Measurements from ENCODE around the gene ZNF331. TPM values are rescaled to one million over a fixed set of nuclear protein-coding genes. Genes with fewer than 3 reads are reported as not detected.

The ZNF331 gene
- total RNA-seq, 1 experiment from 2014 or later = 25.0 TPM

- Histone ChIP-seq H3K9me3 (ENCODE audit: control insufficient read depth, insufficient read depth, low read depth, low read length) (no peaks in the 10 kb centered on the region), H3K36me3 (ENCODE audit: control insufficient read depth, insufficient read depth, low read length) (no peaks in the 10 kb centered on the region), H3K27ac (ENCODE audit: low read length) (no peak overlapping the region), H3K4me3 (ENCODE audit: low read depth in 2 of 2, low read length in 2 of 2) (no peak overlapping the region), H3K4me1 (ENCODE audit: control insufficient read depth, insufficient read depth, low read length) (peaks cover 10% of the 10 kb centered on the region; the same call in 1 of the 2 replicates), H3K27me3 (ENCODE audit: control insufficient read depth, insufficient read depth, low read length) (no peaks in the 10 kb centered on the region; the same call in 1 of the 2 replicates)
- intact Hi-C loops (cut with micrococcal nuclease; ENCODE audit: unreplicated experiment) = no loop called here
- in situ Hi-C loops (cut with HindIII; ENCODE audit: low pct_unique_long_range_greater_than_20kb, low sequenced_read_pairs) = no loop called here
- CTCF ChIA-PET = interaction anchor here (0.7 kb wide), 1 partner anchor 9 kb away, joined by 4 read pairs; no protein-coding TSS in a partner anchor
- ATAC-seq = no peak
- POLR2A ChIA-PET = interaction anchor here (0.6 kb wide), 1 partner anchor 313 kb away, joined by 3 read pairs; no protein-coding TSS in a partner anchor
- no TSS peak for BruUV-seq (replicated peaks)
- DNase-seq (ENCODE audit: low read depth, low spot score) = no peak
- TF ChIP-seq, protein P1, sequence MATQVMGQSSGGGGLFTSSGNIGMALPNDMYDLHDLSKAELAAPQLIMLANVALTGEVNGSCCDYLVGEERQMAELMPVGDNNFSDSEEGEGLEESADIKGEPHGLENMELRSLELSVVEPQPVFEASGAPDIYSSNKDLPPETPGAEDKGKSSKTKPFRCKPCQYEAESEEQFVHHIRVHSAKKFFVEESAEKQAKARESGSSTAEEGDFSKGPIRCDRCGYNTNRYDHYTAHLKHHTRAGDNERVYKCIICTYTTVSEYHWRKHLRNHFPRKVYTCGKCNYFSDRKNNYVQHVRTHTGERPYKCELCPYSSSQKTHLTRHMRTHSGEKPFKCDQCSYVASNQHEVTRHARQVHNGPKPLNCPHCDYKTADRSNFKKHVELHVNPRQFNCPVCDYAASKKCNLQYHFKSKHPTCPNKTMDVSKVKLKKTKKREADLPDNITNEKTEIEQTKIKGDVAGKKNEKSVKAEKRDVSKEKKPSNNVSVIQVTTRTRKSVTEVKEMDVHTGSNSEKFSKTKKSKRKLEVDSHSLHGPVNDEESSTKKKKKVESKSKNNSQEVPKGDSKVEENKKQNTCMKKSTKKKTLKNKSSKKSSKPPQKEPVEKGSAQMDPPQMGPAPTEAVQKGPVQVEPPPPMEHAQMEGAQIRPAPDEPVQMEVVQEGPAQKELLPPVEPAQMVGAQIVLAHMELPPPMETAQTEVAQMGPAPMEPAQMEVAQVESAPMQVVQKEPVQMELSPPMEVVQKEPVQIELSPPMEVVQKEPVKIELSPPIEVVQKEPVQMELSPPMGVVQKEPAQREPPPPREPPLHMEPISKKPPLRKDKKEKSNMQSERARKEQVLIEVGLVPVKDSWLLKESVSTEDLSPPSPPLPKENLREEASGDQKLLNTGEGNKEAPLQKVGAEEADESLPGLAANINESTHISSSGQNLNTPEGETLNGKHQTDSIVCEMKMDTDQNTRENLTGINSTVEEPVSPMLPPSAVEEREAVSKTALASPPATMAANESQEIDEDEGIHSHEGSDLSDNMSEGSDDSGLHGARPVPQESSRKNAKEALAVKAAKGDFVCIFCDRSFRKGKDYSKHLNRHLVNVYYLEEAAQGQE (IDR thresholded peaks at IDR 0.05; ENCODE audit: insufficient read depth in 1 of 2, low read depth in 2 of 2, low read length in 1 of 2) = no peak
- TF ChIP-seq CTCF (IDR thresholded peaks at IDR 0.05) (no peak), SIN3A (IDR thresholded peaks at IDR 0.05; ENCODE audit: borderline replicate concordance, insufficient read depth, low read depth, low read length) (no peak), TCF7L2 (IDR thresholded peaks at IDR 0.05; ENCODE audit: low read depth, low read length) (no peak), POLR2AphosphoS5 (IDR thresholded peaks at IDR 0.05; ENCODE audit: low read depth, low read length) (no peak)
Measured at GRCh38 chr19:53507523-53508442, 30.2 kb upstream of the ZNF331 start.

DNA sequence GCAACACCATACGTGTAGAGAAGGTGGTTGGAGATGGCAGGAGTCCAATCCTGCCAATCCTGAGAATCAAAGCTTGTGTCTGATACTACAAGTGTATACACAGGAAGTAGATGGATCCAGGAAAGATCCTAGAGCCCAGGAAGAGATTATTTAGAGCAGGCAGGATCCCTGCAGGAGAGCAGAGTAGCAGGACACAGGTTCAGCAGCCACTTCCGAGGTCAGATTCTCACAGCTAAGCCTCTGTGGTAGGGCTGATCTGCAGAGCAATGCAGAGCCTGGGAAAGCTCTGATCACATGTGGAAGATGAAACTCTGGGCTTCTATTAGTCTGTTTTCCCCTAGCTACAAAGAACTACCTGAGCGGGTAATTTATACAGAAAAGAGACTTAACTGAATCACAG is 28.5 kb upstream of the ZNF331 start:
- DNase-seq (ENCODE audit: low read depth, low spot score) (no peak), ATAC-seq (no peak)
- CTCF ChIA-PET = interaction anchor here (1.0 kb wide), 1 partner anchor 84 kb away, joined by 4 read pairs; no protein-coding TSS in a partner anchor
- no peak for TF ChIP-seq CTCF (IDR thresholded peaks at IDR 0.05)
- TF ChIP-seq POLR2AphosphoS5 (IDR thresholded peaks at IDR 0.05; ENCODE audit: low read depth, low read length) = no peak
- TF ChIP-seq, protein P1 (IDR thresholded peaks at IDR 0.05; ENCODE audit: insufficient read depth in 1 of 2, low read depth in 2 of 2, low read length in 1 of 2) = no peak
- no peak for TF ChIP-seq SIN3A (IDR thresholded peaks at IDR 0.05; ENCODE audit: borderline replicate concordance, insufficient read depth, low read depth, low read length)
- no peak for TF ChIP-seq TCF7L2 (IDR thresholded peaks at IDR 0.05; ENCODE audit: low read depth, low read length)
- in situ Hi-C loops (cut with HindIII; ENCODE audit: low pct_unique_long_range_greater_than_20kb, low sequenced_read_pairs) = no loop called here
- intact Hi-C loops (cut with micrococcal nuclease; ENCODE audit: unreplicated experiment) = no loop called here
- no TSS peak for BruUV-seq (replicated peaks)
- H3K9me3 ChIP-seq (ENCODE audit: control insufficient read depth, insufficient read depth, low read depth, low read length) = no peaks in the 10 kb centered on the region
- H3K4me3 ChIP-seq (ENCODE audit: low read depth in 2 of 2, low read length in 2 of 2) = no peak overlapping the region
- POLR2A ChIA-PET = no interaction called here
- no peak overlapping the region for H3K27ac ChIP-seq (ENCODE audit: low read length)
- no peaks in the 10 kb centered on the region for H3K36me3 ChIP-seq (ENCODE audit: control insufficient read depth, insufficient read depth, low read length)
- H3K27me3 ChIP-seq (ENCODE audit: control insufficient read depth, insufficient read depth, low read length) = no peaks in the 10 kb centered on the region; the same call in 1 of the 2 replicates
- H3K4me1 ChIP-seq (ENCODE audit: control insufficient read depth, insufficient read depth, low read length) = peaks cover 8% of the 10 kb centered on the region; the same call in 1 of the 2 replicates

Measured in Panc1 (cell line).